Endodermal cell (in vitro differentiated cells): ENCODE results near the gene TEX29. TPM values are rescaled to one million over a fixed set of nuclear protein-coding genes. Genes with fewer than 3 reads are reported as not detected.

ENCODE experiments used
- DNase-seq: peaks from one replicate; pipeline ENCODE4 v3.0.0-alpha.2; 2017
- H3K27ac ChIP-seq: 2 replicates; pipeline ENCODE4 v1.5.1; 2013; ENCODE audit warnings: mild to moderate bottlenecking, low read depth, low read length, moderate library complexity
- H3K27me3 ChIP-seq: 2 replicates; pipeline ENCODE4 v1.6.1; 2013; ENCODE audit warnings: mild to moderate bottlenecking, low read length, moderate library complexity; ENCODE audit not compliant: insufficient read depth, control insufficient read depth, poor library complexity, severe bottlenecking
- H3K36me3 ChIP-seq: 2 replicates; pipeline ENCODE4 v1.7.0; 2013; ENCODE audit warnings: mild to moderate bottlenecking, low read length, moderate library complexity; ENCODE audit not compliant: control insufficient read depth, insufficient read depth
- H3K4me1 ChIP-seq: one replicate; pipeline ENCODE4 v1.7.0; 2013; ENCODE audit warnings: low read length; ENCODE audit not compliant: control insufficient read depth, insufficient read depth
- H3K4me3 ChIP-seq: 2 replicates; pipeline ENCODE4 v1.5.1; 2013; ENCODE audit warnings: mild to moderate bottlenecking, low read length, moderate library complexity
- H3K9ac ChIP-seq: 2 replicates; pipeline ENCODE4 v1.6.1; 2013; ENCODE audit warnings: mild to moderate bottlenecking, low read length, moderate library complexity; ENCODE audit not compliant: poor library complexity, severe bottlenecking; ENCODE audit errors: extremely low read depth
- H3K9me3 ChIP-seq: 2 replicates; pipeline ENCODE4 v1.6.1; 2013; ENCODE audit warnings: mild to moderate bottlenecking, low read length, moderate library complexity; ENCODE audit not compliant: control insufficient read depth
- H3K27ac Mint-ChIP-seq: 2 replicates; pipeline ENCODE4 v1.8.0; 2020; ENCODE audit warnings: mixed read lengths
- H3K27me3 Mint-ChIP-seq: 2 replicates; pipeline ENCODE4 v1.8.0; 2021; ENCODE audit warnings: mild to moderate bottlenecking, mixed read lengths; ENCODE audit not compliant: insufficient read depth
- H3K36me3 Mint-ChIP-seq: 2 replicates; pipeline ENCODE4 v1.8.0; 2020; ENCODE audit warnings: low read depth, mixed read lengths
- H3K4me1 Mint-ChIP-seq: 2 replicates; pipeline ENCODE4 v1.8.0; 2020; ENCODE audit warnings: mixed read lengths
- H3K4me3 Mint-ChIP-seq: 2 replicates; pipeline ENCODE4 v1.8.0; 2020; ENCODE audit warnings: mild to moderate bottlenecking, moderate library complexity, mixed read lengths
- H3K9me3 Mint-ChIP-seq: 2 replicates; pipeline ENCODE4 v1.8.0; 2020; ENCODE audit warnings: mild to moderate bottlenecking, mixed read lengths
- WGBS, 2 experiments: methylation state at CpG; one replicate each; pipeline versions ENCODE4 v1.1.5 to v1.1.7; 2013; ENCODE audit warnings: missing lambda C conversion rate in 2 of 2, mixed read lengths in 1 of 2; ENCODE audit not compliant: insufficient coverage in 1 of 2, insufficient read length in 1 of 2; 5-methylcytosine and 5-hydroxymethylcytosine counted together
- total RNA-seq, 2 donors: library from RNA; stranded (reverse); fragmentation: NEBNext Ultra II Directional in 1 of 2; extraction: Animal tissue kit (Norgen Biotek cat#: 25700) in 1 of 2; gene quantifications; 2 replicates in 1 of 2; 3 replicates in 1 of 2; pipeline ENCODE4 v1.2.1, GENCODE V29; 2021
- TF ChIP-seq, protein P1 (sequence below): fragments of 200-600 bp; sonication (generic); conservative IDR thresholded peaks from 2 replicates; pipeline ENCODE4 v1.5.0; 2021; ENCODE audit warnings: antibody characterized with exemption, mild to moderate bottlenecking

The TEX29 gene
- total RNA-seq, 2 donors from 2014 or later: 0.69 TPM; not detected in 1

DNA sequence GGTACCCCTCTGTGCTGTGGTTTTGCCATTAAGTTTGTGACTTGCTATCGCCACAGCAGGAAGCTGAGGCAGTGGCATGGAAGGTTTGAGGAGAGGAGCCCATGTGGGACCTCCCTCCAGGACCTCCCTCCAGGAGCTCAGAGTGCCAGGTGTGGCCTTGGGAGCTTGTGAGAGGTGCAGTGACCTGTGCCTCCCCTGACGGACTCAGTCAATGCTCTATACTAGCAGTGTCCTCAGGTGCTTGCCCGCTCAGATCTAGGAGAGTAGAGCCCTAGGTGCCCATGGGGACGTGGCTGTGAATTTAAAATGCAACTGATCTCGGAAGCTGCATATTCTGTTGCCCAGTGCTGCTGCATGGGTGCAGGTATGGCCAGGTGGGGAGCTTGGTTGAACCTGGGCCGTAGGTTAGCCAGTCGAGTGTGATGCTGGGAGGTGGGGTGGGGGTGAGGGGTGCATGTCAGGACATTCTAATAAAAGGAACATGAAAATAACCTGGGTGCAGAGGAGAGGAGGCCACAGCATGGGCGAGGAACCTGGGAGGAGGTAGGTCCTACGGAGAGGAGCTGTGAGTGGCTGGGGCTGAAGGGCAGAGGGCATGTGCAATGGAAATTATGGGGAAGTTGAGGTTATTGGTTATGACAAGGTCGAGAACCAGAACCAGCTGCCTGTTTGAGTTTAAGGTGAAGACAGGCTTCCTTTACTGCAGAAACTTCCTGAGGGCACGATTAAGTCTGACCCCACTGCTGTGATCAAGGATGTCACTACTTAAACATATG is 41.6 kb downstream of the TEX29 start:
- WGBS, 2 experiments: 86 to 98% methylated on average over 5 to 11 of the region's 11 CpGs
- Histone ChIP-seq H3K36me3 (no peaks in the 10 kb centered on the region), H3K4me3 (no peak overlapping the region), H3K9me3 (no peaks in the 10 kb centered on the region), H3K9ac (no peak overlapping the region), H3K4me1 (no peaks in the 10 kb centered on the region), H3K27ac (no peak overlapping the region), H3K27me3 (no peaks in the 10 kb centered on the region)
- DNase-seq: no peak
- TF ChIP-seq, protein P1, sequence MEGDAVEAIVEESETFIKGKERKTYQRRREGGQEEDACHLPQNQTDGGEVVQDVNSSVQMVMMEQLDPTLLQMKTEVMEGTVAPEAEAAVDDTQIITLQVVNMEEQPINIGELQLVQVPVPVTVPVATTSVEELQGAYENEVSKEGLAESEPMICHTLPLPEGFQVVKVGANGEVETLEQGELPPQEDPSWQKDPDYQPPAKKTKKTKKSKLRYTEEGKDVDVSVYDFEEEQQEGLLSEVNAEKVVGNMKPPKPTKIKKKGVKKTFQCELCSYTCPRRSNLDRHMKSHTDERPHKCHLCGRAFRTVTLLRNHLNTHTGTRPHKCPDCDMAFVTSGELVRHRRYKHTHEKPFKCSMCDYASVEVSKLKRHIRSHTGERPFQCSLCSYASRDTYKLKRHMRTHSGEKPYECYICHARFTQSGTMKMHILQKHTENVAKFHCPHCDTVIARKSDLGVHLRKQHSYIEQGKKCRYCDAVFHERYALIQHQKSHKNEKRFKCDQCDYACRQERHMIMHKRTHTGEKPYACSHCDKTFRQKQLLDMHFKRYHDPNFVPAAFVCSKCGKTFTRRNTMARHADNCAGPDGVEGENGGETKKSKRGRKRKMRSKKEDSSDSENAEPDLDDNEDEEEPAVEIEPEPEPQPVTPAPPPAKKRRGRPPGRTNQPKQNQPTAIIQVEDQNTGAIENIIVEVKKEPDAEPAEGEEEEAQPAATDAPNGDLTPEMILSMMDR: no peak
- Mint-ChIP-seq H3K4me1 (peaks cover 4% of the 10 kb centered on the region), H3K27me3 (no peaks in the 10 kb centered on the region), H3K4me3 (no peak overlapping the region), H3K36me3 (no peaks in the 10 kb centered on the region), H3K9me3 (no peaks in the 10 kb centered on the region), H3K27ac (no peak overlapping the region)

DNA sequence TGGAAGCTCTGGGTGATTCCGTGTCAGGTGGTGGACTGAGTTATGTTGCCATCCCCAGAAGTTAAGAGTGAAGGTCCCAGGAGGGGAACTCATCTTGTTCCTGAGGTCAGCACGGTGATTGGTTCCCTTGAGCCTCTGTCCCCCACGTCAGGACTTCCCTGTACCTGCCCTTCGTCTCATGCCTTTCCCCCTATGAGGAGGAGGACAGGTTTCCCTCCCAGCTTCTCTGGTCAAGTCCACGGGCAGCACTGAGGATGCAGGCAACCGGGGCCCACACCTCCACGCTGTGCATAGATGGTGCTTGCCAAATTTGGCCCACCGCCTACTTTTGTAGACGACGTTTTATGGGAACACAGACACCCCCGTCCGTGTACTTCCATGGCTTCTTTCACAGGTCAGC is 42.7 kb downstream of the TEX29 start:
- Mint-ChIP-seq H3K9me3 (no peaks in the 10 kb centered on the region), H3K4me3 (no peak overlapping the region), H3K4me1 (peaks cover 4% of the 10 kb centered on the region), H3K27me3 (no peaks in the 10 kb centered on the region), H3K36me3 (no peaks in the 10 kb centered on the region), H3K27ac (no peak overlapping the region)
- H3K9me3 ChIP-seq: no peaks in the 10 kb centered on the region
- TF ChIP-seq, protein P1: no peak
- no peaks in the 10 kb centered on the region for H3K27me3 ChIP-seq
- H3K4me1 ChIP-seq: no peaks in the 10 kb centered on the region
- no peak overlapping the region for H3K9ac ChIP-seq
- H3K27ac ChIP-seq: no peak overlapping the region
- no peak overlapping the region for H3K4me3 ChIP-seq
- DNase-seq: no peak
- no peaks in the 10 kb centered on the region for H3K36me3 ChIP-seq
- 91 to 93% methylated on average over 3 to 12 of the region's 12 CpGs for WGBS, 2 experiments

DNA sequence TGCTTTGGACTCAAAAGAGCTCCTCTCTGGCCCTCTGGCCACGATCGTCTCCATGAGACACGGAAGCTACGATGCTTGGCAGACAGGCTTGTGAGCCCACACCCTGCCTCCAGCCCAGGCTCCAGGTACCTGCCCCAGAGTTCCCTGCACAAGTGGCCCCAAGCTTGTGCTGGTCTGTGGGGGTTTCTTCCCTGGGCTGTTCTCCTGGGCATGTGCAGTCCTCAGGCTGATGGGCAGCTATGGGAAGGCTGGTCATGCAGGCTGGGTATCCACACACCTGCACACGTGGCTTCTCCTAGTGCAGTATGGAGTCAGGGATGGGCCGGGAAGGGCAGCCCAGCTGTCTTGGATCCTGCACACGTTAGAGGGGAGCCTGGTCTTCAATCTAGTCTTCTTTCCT is 43.1 kb downstream of the TEX29 start:
- no peaks in the 10 kb centered on the region for H3K27me3 ChIP-seq
- WGBS, 2 experiments: 81 to 89% methylated on average over 3 to 7 of the region's 7 CpGs
- no peak overlapping the region for H3K27ac ChIP-seq
- no peaks in the 10 kb centered on the region for H3K9me3 ChIP-seq
- H3K9me3 Mint-ChIP-seq: no peaks in the 10 kb centered on the region
- no peak overlapping the region for H3K27ac Mint-ChIP-seq
- TF ChIP-seq, protein P1: no peak
- H3K36me3 ChIP-seq: no peaks in the 10 kb centered on the region
- no peaks in the 10 kb centered on the region for H3K27me3 Mint-ChIP-seq
- no peaks in the 10 kb centered on the region for H3K4me1 ChIP-seq
- H3K9ac ChIP-seq: no peak overlapping the region
- no peak overlapping the region for H3K4me3 Mint-ChIP-seq
- no peaks in the 10 kb centered on the region for H3K36me3 Mint-ChIP-seq
- H3K4me1 Mint-ChIP-seq: peaks cover 4% of the 10 kb centered on the region
- H3K4me3 ChIP-seq: no peak overlapping the region
- no peak for DNase-seq
